ENCODE results near the gene NFATC3.
"Not testable (repeated sequence)": the region's sequence is repeated elsewhere in the genome, so short reads cannot be mapped to it uniquely, and the experiment has no call there.

The NFATC3 gene

DNA sequence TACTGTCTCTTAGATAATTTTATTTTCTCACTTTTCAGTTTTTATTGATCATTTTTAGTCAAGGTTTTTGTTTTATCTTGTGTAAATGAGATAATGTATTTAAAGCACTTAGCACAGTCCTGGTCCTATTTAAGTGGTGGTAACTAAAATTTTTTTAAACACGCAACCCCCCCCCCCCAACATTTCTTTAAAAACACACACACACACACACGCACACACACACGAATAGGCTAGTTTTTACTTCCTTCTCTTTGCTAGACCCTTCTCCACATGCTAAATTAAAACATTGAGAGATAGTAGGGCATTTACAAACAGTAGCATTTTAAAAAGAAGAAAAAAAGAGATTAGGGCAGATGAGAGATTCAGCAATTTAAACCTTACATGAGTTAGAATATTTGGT is 5.0 kb downstream of the NFATC3 start:
- DNase-seq (ENCODE audit: low spot score) = no peak

DNA sequence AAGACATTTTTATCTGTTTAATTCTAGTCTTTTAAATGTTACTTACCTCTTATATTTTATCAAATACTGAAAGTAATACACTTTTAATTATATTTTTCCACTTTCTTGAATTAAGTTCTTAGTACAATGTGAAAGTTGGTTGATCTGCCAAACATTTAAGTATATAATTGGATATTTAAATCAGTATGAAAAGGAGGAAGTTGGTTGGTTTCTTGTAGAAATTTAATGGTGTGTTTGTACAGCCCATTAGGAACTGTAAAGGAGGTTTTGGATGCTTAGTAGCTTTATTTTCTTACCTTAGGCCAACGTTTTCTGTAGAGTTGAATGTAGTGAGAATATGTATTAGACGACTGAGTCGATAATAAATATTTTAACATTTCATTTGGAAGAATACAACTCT is 5.4 kb downstream of the NFATC3 start:
- DNase-seq (ENCODE audit: low spot score) = no peak

DNA sequence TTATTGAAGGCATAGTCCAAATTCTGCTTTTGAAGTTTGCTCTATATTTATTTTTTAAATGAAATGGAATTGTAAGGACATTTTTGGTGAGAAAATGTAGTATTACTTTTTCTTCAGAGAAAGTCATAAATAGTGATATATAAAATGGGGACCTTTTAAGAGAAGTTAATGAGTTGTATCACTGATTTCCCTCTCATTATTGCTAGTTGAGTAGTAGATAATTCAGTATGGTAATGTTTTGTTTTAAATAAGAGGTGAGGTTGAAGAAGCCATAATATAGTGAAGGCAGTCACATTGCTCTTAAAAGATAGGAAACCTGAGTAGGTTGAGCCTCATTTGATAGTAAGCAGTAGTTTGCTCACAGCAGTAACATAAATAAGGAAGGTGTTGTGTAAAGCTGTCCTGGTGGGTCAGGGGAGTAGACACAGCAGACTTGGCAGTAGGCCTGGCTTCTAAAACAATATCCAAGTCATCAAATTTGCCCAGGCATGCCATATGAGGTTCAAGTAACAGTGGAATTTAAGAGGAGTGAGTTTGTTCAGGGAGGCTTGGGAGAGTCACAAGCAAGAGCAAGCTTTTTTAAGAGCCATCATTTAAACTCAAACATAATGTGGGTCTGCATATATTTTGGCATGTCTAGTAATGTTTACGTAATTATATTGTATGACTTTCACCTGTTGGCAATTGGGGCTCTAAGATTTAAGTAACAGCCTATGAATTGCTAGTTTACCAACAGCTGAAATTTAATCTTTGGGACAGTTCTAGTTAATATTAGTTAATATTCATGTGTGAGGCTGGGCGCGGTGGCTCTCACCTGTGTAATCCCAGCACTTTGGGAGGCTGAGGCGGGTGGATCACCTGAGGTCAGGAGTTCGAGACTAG is 6.5 kb downstream of the NFATC3 start:
- no peak for DNase-seq (ENCODE audit: low spot score)

GRCh38 chr16:68092275-68092674 is 7.1 kb downstream of the NFATC3 start:
- DNase-seq (ENCODE audit: low spot score) = not testable (repeated sequence)

GRCh38 chr16:68093816-68094613 is 8.8 kb downstream of the NFATC3 start:
- DNase-seq (ENCODE audit: low spot score) = peak; percentile 37

GRCh38 chr16:68094614-68094934 is 9.4 kb downstream of the NFATC3 start:
- DNase-seq (ENCODE audit: low spot score) = no peak

DNA sequence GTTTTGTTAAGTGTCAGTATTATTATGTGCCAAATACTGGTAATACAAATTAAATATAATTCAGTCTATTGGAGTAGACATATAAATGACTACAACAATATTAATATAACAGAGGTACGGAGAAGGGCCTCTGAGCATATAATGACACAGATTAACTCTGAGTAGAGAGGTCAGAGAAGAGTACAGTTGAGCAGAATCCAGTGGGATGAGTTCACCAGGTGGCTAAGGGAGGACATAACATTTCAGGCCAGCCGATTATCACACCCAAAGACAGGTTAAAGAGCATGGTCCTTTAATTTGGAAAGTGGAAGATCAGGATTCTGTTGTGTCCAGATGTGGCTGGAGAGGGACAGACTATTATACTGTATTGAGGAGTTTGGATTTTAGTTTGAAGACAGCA is 11.3 kb downstream of the NFATC3 start:
- DNase-seq (ENCODE audit: low spot score) = no peak

- no peak for DNase-seq (ENCODE audit: low spot score)
These were observed 11.9 kb downstream of the NFATC3 start for GRCh38 chr16:68097088-68097487.

DNA sequence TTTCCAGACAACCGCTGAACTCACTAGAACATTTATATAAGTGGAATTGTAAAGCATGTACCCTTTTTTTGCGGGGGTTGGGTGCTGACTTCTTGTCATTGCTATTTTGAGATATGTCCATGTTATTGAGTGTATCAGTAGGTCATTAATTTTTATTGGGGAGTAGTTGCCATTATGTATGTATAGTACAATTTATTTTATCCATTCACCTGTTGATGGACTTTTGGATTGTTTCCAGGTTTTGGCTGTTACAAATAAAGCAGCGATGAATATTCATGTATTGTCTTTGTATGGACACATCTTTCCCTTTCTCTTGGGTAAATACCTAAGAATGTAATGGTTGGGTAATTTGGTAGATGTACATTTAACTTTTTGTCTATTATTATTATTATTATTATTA is 12.7 kb downstream of the NFATC3 start:
- DNase-seq (ENCODE audit: low spot score) = no peak

GRCh38 chr16:68100488-68100887 is 15.3 kb downstream of the NFATC3 start:
- DNase-seq (ENCODE audit: low spot score) = no peak

GRCh38 chr16:68105611-68106010 is 20.4 kb downstream of the NFATC3 start:
- DNase-seq (ENCODE audit: low spot score) = no peak

DNA sequence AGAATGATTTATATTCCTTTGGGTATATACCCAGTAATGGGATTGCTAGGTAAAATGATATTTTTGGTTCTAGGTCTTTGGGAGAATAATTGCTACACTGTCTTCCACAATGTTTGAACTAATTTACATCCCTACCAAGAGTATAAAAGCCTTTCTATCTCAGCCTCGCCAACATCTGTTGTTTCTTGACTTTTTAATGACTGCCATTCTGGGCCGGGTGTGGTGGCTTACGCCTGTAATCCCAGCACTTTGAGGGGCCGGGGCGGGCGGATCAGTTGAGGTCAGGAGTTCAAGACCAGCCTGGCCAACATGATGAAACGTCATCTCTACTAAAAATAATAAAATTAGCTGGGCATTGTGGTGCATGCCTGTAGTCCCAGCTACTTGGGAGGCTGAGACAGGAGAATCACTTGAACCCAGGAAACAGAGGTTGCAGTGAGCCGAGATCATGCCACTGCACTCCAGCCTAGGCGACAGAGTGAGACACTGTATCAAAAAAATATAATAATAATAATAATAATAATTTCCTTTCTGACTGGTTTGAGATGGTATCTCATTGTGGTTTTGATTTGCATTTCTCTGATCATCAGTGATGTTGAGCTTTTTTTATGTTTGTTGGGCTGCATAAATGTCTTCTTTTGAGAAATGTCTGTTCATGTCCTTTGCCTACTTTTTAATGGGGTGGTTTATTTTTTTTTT is 22.2 kb downstream of the NFATC3 start:
- not testable (repeated sequence) for DNase-seq (ENCODE audit: low spot score)

DNA sequence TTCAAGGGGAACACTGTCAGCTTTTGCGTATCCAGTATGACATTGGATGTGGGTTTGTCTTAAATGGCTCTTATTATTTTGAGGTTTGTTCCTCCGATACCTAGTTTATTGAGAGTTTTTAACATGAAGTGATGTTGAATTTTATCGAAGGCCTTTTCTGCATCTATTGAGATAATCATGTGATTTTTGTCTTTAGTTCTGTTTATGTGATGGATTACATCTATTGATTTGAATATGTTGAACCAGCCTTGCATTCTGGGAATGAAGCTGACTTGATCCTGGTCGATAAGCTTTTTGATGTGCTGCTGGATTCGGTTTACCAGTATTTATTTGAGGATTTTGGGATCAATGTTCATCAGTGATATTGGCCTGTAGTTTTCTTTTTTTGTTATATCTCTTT is 24.0 kb downstream of the NFATC3 start:
- not testable (repeated sequence) for DNase-seq (ENCODE audit: low spot score)

DNA sequence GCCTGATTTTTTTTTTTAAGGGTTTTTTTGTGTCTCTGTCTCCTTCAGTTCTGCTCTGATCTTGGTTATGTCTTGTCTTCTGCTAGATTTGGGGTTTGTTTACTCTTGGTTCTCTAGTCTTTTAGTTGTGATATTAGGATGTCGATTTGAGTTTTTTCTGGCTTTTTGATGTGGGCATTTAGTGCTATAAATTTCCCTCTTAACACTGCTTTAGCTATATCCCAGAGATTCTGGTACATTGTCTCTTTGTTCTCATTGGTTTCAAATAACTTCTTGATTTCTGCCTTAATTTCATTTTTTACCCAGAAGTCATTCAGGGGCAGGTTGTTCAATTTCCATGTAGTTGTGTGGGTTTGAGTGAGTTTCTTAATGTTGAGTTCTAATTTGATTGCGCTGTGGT is 25.4 kb downstream of the NFATC3 start:
- DNase-seq (ENCODE audit: low spot score) = not testable (repeated sequence)

- DNase-seq (ENCODE audit: low spot score) = no peak
These were observed 26.2 kb downstream of the NFATC3 start for GRCh38 chr16:68111379-68111778.

DNA sequence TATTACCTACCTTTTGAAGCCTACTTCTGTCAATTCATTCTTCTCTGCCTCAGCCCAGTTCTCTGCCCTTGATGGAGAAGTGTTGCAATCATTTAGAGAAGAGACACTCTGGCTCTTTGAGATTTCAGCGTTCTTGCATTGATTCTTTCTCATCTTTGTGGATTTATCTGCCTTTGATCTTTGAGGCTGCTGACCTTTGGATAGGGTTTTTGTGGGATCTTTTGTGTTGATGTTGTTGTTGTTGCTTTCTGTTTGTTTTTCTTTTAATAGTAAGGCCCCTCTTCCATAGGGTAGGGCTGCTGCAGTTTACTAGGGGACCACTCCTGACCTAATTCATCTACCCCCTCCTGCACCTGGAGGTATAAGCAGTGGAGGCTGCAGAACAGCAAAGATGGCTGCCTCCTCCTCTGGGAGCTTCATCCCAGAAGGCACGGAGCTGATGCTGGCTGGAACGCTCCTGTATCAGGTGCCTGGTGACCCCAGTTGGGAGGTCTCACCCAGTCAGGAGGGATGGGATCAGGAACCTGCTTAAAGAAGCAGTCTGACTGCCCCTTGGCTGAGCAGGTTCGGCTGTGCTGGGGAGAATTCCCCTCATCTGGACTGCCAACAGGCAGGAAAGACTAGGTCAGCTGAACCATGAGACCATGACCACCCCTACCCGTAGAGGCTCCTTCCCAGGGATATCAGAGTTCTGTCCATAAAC is 28.0 kb downstream of the NFATC3 start:
- DNase-seq (ENCODE audit: low spot score) = no peak

GRCh38 chr16:68113765-68114240 is 28.6 kb downstream of the NFATC3 start:
- DNase-seq (ENCODE audit: low spot score) = no peak

DNA sequence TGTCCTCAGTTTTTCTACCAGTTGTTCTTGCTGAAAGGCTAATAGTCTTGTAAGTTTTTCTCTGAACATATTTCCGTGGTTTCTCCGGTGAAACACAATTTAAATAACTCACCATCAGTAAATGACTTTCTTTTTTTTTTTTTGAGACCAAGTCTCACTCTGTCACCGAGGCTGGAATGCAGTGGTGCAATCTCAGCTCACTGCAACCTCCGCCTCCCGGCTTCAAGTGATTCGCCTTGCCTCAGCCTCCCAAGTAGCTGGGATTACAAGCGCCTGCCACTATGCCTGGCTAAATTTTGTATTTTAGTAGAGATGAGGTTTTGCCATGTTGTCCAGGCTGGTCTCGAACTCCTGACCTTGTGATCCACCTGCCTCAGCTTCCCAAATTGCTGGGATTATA is 29.8 kb downstream of the NFATC3 start:
- not testable (repeated sequence) for DNase-seq (ENCODE audit: low spot score)

DNA sequence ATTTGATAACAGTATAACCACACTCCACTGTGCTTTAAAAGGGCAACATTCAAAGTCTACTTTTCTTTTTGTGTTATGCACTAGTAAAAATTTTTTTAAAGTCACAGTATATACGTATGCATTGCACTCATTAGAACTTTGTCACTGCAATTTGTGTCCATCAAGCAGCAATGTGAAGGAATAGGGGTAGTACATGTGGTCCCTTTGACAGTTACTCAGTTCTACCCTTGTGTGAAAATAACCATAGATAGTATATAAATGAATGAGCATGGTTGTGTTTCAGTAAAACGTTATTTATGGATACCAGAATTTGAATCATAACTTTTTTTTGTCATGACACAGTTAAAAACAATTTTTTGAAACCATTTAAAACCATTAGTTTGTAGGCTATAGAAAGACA is 30.7 kb downstream of the NFATC3 start:
- DNase-seq (ENCODE audit: low spot score) = no peak

- DNase-seq (ENCODE audit: low spot score) = no peak
These were observed 31.2 kb downstream of the NFATC3 start for GRCh38 chr16:68116256-68116867.

DNA sequence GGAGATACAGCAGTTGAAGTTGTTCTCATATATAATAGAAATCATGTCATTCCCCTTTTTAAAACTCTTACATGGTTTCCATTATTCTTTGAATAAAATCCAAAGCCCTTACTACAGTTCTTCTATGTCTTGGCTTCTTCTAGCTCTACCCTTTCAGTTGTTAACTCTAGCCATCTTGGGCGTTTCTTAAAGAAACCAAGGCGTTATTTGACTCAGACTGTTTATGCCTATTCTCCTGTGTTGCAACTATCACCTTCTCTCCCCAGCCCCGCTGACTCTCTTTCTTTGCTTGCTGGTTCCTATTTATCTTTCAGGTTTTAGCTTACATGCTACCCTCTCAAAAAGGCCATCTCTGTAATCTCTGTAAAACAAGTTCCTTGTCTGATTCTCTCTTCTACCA is 32.7 kb downstream of the NFATC3 start:
- no peak for DNase-seq (ENCODE audit: low spot score)
